CD4-positive, alpha-beta T cell treated with Interferon gamma for 1 hour (primary cell): ENCODE measurements around the gene RTBDN.
"Not testable (repeated sequence)": the region's sequence is repeated elsewhere in the genome, so short reads cannot be mapped to it uniquely, and the experiment has no call there.

Source experiments
- DNase-seq: peaks from one replicate; pipeline ENCODE4 v3.0.0-alpha.2; 2020

The RTBDN gene

GRCh38 chr19:12856653-12857052, 22.3 kb upstream of the RTBDN start:
- DNase-seq: no peak

DNA sequence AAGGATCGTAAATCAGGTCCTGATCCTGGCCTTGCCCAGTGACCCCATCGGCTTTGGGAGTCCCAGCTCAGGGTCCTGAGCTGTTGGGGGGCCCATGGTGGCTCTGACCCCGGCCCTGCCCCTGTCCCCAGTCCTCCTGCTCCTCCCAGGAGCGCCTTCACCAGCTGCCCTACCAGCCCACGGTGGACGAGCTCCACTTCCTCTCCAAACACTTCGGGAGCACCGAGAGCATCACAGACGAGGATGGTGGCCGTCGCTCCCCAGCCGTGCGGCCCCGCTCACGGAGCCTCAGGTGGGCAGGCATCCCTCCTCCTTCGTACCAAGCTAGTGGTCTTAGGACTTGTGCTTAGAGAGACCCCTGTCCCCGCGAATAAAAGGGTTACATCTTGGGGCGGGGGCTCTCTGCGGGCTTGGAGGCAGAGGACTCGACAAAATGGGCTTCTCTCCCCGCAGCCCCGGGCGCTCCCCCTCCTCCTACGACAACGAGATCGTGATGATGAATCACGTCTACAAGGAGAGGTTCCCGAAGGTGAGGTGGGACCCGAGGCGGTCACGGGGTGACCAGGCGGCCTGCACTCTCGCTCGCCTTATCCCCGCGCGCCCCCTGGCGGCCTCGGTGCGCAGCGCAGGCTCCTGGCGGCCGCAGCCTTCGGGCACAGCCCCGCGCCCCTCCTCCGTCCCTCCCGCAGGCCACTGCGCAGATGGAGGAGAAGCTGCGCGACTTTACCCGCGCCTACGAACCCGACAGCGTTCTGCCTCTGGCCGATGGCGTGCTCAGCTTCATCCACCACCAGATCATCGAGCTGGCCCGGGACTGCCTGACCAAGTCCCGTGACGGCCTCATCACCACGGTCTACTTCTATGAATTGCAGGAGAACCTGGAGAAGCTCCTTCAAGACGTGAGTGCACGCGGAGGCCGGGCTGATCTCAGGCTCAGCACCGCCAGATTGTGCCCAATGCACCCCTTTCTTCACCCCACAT, 13.1 kb upstream of the RTBDN start:
- peak; percentile 78 for DNase-seq

- not testable (repeated sequence) for DNase-seq
Observed at GRCh38 chr19:12846613-12847012, 12.2 kb upstream of the RTBDN start.

DNA sequence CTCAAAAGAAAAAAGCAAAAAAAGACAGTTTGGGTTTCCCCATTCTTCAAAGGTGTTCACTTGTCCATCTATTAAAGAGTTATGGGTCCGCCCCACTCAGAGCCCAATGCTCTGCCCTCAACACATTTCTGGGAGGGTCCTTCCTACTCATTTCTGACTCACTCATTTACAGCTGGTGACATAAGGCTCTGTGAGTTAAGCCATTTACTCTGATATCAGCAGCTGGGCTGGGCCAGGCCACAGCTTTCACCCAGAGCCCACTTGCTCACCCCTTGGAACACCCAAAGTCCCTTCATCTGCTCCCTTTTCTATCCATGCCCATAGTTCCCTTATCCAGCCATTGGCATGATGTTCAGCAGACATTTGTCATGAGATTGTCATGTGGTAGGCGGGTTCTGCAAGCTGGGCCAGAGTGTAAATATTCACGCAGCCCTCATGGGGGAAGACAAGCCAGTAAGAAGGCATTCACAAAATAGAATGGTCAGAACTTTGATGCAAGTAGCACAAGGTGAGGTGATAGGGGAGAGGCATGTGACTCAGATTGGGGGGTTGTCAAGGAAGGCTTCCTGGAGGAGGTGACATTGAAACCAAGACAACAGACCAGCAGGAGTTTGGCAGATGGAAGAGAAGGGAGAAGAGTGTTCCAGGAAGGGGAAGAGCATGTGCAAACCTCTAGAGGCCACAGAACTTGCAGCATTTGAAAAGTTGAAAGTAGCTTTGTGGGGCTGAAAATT, 9.8 kb upstream of the RTBDN start:
- no peak for DNase-seq

DNA sequence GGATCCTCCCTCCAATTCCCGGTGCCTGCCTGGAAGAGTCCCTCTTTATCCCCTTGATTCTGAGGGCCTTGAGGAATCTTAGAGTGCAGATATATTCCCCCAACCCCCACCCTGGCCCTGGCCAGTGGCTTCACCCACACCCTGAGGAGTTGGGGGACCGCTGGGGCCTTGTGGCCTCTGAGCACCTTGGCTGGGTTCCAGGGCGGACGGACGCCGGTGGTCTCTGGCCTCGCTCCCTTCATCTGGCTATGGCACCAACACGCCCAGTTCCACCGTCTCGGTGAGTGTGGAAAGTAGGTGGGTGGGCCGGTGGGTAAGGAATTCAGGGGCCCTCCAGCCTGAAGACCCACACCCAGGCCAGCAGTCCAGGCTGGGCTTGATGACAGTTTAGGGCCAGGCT, 8.9 kb upstream of the RTBDN start:
- DNase-seq: no peak

GRCh38 chr19:12842511-12842910, 8.1 kb upstream of the RTBDN start:
- DNase-seq: no peak

- no peak for DNase-seq
Observed at GRCh38 chr19:12841094-12841493, 6.7 kb upstream of the RTBDN start.

DNA sequence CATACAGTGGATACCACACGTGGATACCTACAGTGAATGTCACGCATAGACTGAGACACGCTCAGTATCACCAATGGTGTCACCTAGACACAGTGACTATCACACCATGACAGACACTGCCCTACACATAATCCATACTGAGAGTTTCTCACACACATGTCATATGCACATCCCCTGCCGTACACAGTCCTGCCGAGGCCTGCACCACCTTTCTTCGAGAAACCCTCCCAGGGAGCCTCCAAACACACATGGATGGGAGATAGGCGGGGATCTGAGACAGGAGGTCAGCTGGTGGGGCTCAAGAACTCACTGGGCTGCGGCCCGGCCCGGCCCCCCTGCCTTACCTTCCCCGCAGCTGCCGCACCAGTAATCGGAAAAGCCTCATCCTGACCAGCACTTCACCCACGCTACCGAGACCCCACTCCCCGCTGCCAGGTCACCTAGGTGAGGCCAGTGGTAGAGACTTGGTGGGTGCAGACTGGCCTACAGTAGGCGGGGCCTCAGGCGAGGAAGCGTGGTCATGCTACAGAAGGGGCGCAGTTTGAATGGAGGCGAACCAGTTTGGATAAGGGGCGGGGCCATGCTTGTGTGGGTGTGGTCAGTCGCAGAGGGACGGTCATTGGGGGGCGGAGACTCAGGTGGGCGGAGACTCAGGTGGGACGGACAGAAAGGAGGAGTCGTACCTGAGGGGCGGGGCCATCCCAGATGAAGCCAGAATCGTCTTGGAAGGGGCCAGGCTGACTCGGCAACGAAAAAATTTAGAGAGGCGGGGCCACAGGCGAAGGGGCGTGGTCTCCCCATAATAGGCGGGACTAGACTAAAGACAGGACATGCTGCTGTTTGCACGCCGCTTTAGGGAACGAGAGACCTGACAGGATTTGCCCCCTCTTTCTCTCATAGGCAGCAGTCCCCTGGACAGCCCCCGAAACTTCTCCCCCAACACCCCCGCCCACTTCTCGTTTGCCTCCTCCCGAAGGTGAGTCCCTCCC, 6.0 kb upstream of the RTBDN start:
- peak; percentile 39 for DNase-seq

GRCh38 chr19:12838886-12839756, 4.7 kb upstream of the RTBDN start:
- peak; percentile 18 for DNase-seq

- peak; percentile 38 for DNase-seq
Observed at GRCh38 chr19:12838182-12838885, 4.0 kb upstream of the RTBDN start, which contains the start of gene MAST1. Gene MAST1 (plus strand): TSS chr19:12838515. CDS start chr19:12838573, 58 bp downstream.

- DNase-seq: no peak
Observed at GRCh38 chr19:12837225-12837624, 2.8 kb upstream of the RTBDN start.

DNA sequence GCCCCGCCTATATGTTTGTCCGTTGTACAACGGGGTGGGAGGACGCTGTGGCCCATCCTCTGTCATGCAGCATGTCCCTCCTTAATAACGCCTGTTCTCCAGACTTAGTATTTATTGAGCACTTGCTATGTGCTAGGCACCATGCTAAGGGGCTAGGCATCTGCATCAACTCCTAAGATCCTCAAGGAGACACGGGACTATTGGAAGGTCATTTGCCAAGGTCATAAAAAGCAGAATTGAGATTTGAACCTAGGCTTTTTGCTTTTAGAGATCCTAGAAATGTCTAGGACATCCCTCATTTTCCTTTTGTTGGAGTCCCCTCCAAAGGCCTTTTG, 2.1 kb upstream of the RTBDN start:
- no peak for DNase-seq

GRCh38 chr19:12834976-12835757, 788 bp upstream of the RTBDN start:
- DNase-seq: no peak

GRCh38 chr19:12833738-12834565, 427 bp downstream of the RTBDN start:
- DNase-seq: peak; percentile 51

GRCh38 chr19:12833418-12833737, 1.0 kb downstream of the RTBDN start:
- no peak for DNase-seq

GRCh38 chr19:12828494-12828893, 5.9 kb downstream of the RTBDN start:
- DNase-seq: no peak

GRCh38 chr19:12825254-12826131, 8.9 kb downstream of the RTBDN start:
- no peak for DNase-seq

DNA sequence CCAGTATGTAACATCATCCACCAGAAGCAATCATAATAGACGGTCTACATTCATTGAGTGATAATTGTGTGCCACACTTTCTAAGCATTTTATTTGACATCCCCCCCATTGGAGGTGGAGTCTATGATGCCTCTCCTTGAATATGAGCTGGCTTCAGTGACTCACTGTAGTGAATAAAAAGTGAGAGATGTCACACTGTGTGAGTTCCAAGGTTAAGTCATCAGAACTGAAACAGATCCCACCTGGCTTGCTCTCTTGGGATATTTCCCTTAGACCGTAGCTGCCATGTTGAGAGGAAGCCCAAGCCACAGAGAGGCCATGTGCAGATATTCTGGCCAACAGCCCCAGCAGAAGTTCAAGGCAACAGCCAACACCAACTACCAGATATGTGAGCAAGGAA, 12.6 kb downstream of the RTBDN start:
- DNase-seq: no peak
